Left lobe of liver (tissue), 2 donors: ENCODE measurements around the gene MYOM1. TPM values are rescaled to one million over a fixed set of nuclear protein-coding genes. Genes with fewer than 3 reads are reported as not detected.

ENCODE experiments used
- ATAC-seq: fragments of 200-7000 bp; cut with Tn5 transposase; one replicate; pipeline ENCODE4 v1.9.1; 2020; ENCODE audit warnings: mild to moderate bottlenecking, moderate library complexity
- DNase-seq: peaks from one replicate; pipeline ENCODE4 v3.0.0-alpha.2; 2020; ENCODE audit warnings: low spot score
- total RNA-seq: library from RNA; stranded (reverse); gene quantifications from one replicate; pipeline ENCODE4 v1.2.1, GENCODE V29; 2021
- donor health status: DM: no; HTN: no; CAD: no; lungs with moderate emphysema.
- donor health status: DM: no; HTN: yes; CAD: no.

MYOM1 gene
- 4.9 TPM for total RNA-seq

GRCh38 chr18:3219631-3220335 is at the start of gene MYOM1:
MYOM1 (minus strand) TSS chr18:3219968; CDS start chr18:3215223, 4,745 bp downstream.
- DNase-seq (no peak), ATAC-seq (peak; percentile 46)

- DNase-seq = no peak
- no peak for ATAC-seq
Observed at GRCh38 chr18:3269241-3269913, 49.6 kb upstream of the MYOM1 start.

- no peak for DNase-seq
Observed at GRCh38 chr18:3268306-3268705, 48.5 kb upstream of the MYOM1 start.

GRCh38 chr18:3266062-3266608 is 46.4 kb upstream of the MYOM1 start:
- no peak for DNase-seq
- peak; percentile 8 for ATAC-seq

More at GRCh38 chr18:3268306-3268705, 48.5 kb upstream of the MYOM1 start:
- ATAC-seq = peak; percentile 67

GRCh38 chr18:3265564-3266033 is 45.8 kb upstream of the MYOM1 start:
- DNase-seq = no peak
- ATAC-seq = peak; percentile 1

- ATAC-seq (no peak), DNase-seq (no peak)
Observed at GRCh38 chr18:3264362-3264761, 44.6 kb upstream of the MYOM1 start.

GRCh38 chr18:3263132-3263700 is 43.4 kb upstream of the MYOM1 start:
- DNase-seq (no peak), ATAC-seq (no peak)

GRCh38 chr18:3262234-3263131 is 42.7 kb upstream of the MYOM1 start:
- ATAC-seq = peak; percentile 55
- DNase-seq = peak; percentile 61

- peak; percentile 85 for DNase-seq
- peak; percentile 88 for ATAC-seq
Observed at GRCh38 chr18:3261373-3262233, 41.8 kb upstream of the MYOM1 start, which contains the start of gene MYL12B. MYL12B (plus strand) TSS chr18:3262133; CDS start chr18:3272899, 10,766 bp downstream.

GRCh38 chr18:3260995-3261372 is 41.2 kb upstream of the MYOM1 start:
- no peak for ATAC-seq

GRCh38 chr18:3257627-3258120 is 37.9 kb upstream of the MYOM1 start:
- ATAC-seq (no peak), DNase-seq (no peak)

More at GRCh38 chr18:3260995-3261372, 41.2 kb upstream of the MYOM1 start:
- no peak for DNase-seq

GRCh38 chr18:3256693-3257626 is 37.2 kb upstream of the MYOM1 start:
- ATAC-seq (peak; percentile 66), DNase-seq (peak; percentile 49)

GRCh38 chr18:3255611-3256165 is 35.9 kb upstream of the MYOM1 start:
- no peak for ATAC-seq
- DNase-seq = no peak

GRCh38 chr18:3254725-3255124 is 35.0 kb upstream of the MYOM1 start:
- ATAC-seq = no peak

GRCh38 chr18:3252843-3253242 is 33.1 kb upstream of the MYOM1 start:
- no peak for ATAC-seq
- no peak for DNase-seq

More at GRCh38 chr18:3254725-3255124, 35.0 kb upstream of the MYOM1 start:
- no peak for DNase-seq

GRCh38 chr18:3251963-3252277 is 32.2 kb upstream of the MYOM1 start:
- DNase-seq (no peak), ATAC-seq (no peak)

GRCh38 chr18:3251249-3251962 is 31.6 kb upstream of the MYOM1 start:
- no peak for ATAC-seq
- DNase-seq = no peak
